AG04449 (cell line): Measurements from ENCODE around the gene ZNF768.

Experiments used
- CTCF ChIA-PET: fragments of 350-600 bp; formaldehyde crosslinking; extraction: SDS; loops from one replicate; lab custom pipeline; 2021; ENCODE audit warnings: antibody characterized with exemption; lab: Yijun Ruan, JAX
- POLR2A ChIA-PET: fragments of 400-600, 350-600 bp; formaldehyde crosslinking; extraction: SDS; loops from one replicate; lab custom pipeline; 2020; ENCODE audit warnings: antibody characterized with exemption, inconsistent platforms; lab: Yijun Ruan, JAX
- DNase-seq: peaks from one replicate; pipeline ENCODE4 v3.0.0-alpha.2; 2010; ENCODE audit warnings: low read depth, low spot score
- H3K4me3 ChIP-seq: 2 replicates; pipeline ENCODE4 v1.5.1; 2011; ENCODE audit warnings: low read depth, mild to moderate bottlenecking, control low read depth, low read length
- TF ChIP-seq, protein P1 (sequence below): IDR thresholded peaks from one replicate; pipeline ENCODE4 v1.5.1; 2011; ENCODE audit warnings: mild to moderate bottlenecking, moderate library complexity, low read length, control low read depth, inconsistent platforms; ENCODE audit not compliant: insufficient read depth; ENCODE audit errors: missing control alignments

ZNF768 gene

DNA sequence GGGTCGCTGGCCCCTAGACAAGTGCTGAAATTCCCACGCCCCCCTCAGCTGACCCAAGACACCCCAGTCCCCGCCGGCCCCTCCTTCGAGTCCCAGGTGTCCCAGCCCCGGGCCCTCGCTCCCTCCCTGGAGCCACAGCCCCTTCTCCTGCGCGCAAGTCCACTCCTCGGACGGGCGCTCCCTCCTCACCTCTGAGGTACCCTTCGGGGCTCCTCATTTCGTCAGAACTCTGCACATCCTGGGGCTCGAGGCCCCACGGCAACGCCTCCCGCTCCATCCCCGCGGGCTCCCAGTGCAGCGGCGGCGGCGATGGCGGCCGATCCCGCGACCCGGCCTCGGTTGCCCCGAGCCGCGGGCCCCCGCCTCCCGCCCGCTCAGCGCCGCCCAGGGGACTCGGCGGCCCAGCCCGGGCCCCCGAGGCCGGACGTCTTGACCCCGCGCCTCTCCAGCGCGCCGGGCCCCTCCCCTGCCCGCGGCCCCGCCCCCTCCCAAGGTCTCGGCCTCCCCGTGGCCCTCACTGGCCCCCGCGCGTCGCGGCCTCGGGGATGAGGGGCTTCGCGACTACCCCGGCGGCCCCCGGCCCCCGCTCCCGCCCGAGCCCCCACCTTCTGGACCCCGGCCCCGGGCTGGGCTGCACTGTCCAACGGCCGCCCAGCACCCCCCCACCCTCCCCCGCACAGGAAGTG lies at the start of gene ZNF768:
ZNF768 (minus strand) TSS at position 430 of the 686 bp plus-strand sequence; CDS start at position 277, 153 bp downstream.
- POLR2A ChIA-PET: interaction anchor here (0.6 to 1.1 kb wide), 6 partner anchors 9 to 537 kb away, joined by 3 to 6 read pairs (median 3); partner anchors contain the start of genes DCTPP1 and SEPHS2
- CTCF ChIA-PET: interaction anchor here (0.6 to 2.3 kb wide), 4 partner anchors 9 to 434 kb away, joined by 3 to 9 read pairs (median 5); partner anchors contain the start of genes TBX6 and ZNF747

DNA sequence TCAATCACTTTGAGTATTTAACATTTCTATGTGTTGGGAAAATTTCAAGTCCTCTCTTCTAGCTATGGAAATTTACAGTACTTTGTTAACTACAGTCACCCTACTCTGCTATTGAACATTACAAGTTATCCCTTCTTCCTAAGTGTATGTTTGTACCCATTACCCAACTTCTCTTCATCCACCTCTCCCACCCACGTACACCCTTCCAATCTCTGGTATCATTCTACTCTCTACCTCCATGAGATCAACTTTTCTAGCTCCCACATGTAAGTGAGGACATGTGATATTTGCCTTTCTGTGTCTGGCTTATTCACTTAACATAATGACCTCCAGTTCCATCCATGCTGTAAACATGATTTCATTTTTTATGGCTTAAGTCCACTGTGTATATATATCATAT lies 48.3 kb upstream of the ZNF768 start:
- TF ChIP-seq, protein P1, sequence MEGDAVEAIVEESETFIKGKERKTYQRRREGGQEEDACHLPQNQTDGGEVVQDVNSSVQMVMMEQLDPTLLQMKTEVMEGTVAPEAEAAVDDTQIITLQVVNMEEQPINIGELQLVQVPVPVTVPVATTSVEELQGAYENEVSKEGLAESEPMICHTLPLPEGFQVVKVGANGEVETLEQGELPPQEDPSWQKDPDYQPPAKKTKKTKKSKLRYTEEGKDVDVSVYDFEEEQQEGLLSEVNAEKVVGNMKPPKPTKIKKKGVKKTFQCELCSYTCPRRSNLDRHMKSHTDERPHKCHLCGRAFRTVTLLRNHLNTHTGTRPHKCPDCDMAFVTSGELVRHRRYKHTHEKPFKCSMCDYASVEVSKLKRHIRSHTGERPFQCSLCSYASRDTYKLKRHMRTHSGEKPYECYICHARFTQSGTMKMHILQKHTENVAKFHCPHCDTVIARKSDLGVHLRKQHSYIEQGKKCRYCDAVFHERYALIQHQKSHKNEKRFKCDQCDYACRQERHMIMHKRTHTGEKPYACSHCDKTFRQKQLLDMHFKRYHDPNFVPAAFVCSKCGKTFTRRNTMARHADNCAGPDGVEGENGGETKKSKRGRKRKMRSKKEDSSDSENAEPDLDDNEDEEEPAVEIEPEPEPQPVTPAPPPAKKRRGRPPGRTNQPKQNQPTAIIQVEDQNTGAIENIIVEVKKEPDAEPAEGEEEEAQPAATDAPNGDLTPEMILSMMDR: no peak
- POLR2A ChIA-PET: no interaction called here

More for the DNA sequence above, at the start of gene ZNF768:
- TF ChIP-seq, protein P1: no peak
- H3K4me3 ChIP-seq: peak within 1 kb of the TSS; percentile 80
- DNase-seq: no peak

DNA sequence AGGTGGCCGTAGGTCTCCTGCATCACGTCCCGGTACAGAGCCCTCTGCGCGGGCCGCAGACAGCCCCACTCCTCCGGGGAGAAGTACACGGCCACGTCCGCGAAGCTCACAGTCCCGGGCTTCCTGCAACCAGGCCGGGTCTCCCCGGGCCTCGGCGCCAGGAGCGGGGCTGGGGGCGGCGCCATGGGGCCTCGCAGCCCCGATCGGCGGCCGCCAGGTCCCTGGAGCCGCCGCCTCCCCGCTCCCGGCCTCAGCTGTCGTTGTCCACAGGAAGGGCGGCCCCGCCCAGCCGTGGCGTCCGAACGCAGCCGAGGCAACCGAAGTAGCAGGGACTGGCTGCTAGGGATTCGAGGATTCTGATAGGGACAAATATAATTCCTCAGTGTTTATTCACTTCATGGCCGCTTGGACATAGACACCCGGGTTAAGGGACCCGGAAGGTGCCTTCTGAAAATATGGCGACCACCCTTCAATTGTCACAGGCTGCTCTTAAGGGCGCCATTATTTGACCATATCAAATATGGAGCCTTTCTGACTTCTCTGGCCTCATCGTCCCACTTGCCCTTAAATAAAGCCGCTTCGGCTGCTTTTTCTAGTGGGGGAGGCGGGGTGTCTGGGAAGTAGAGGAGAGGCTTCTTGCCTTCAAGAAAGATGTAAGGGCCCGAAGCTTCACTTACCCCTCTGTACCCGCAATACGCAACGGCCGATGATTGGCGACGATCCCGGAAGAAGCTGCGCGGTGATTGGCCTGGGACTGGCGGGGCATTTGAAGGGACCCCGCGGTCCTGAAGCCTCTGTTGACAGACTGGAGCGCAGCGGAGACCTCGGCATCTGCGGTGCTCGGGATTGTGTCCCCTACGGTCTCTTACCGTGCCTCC lies 45.3 kb upstream of the ZNF768 start, which contains the start of gene ZNF688:
ZNF688 (minus strand) TSS at position 270 of the 878 bp plus-strand sequence; CDS start at position 185, 85 bp downstream.
- ChIA-PET POLR2A (interaction anchor here (0.6 to 2.4 kb wide), 6 partner anchors 10 to 79 kb away, joined by 3 to 23 read pairs (median 4); partner anchors contain the start of genes PRR14, ZNF747, ZNF764 and ZNF785), CTCF (interaction anchor here (0.8 to 2.4 kb wide), 13 partner anchors 10 to 142 kb away, joined by 3 to 8 read pairs (median 4); partner anchors contain the start of genes DCTPP1, PRR14 and ZNF764)
- TF ChIP-seq, protein P1: no peak
- peak within 1 kb of the TSS; percentile 68 for H3K4me3 ChIP-seq
- DNase-seq: peak; percentile 89

More for the DNA sequence above, 48.3 kb upstream of the ZNF768 start:
- DNase-seq: no peak
- CTCF ChIA-PET: interaction anchor here (0.9 to 1.4 kb wide), 2 partner anchors 13 to 39 kb away, joined by 3 to 4 read pairs; no protein-coding TSS in a partner anchor
- no peak overlapping the region for H3K4me3 ChIP-seq

DNA sequence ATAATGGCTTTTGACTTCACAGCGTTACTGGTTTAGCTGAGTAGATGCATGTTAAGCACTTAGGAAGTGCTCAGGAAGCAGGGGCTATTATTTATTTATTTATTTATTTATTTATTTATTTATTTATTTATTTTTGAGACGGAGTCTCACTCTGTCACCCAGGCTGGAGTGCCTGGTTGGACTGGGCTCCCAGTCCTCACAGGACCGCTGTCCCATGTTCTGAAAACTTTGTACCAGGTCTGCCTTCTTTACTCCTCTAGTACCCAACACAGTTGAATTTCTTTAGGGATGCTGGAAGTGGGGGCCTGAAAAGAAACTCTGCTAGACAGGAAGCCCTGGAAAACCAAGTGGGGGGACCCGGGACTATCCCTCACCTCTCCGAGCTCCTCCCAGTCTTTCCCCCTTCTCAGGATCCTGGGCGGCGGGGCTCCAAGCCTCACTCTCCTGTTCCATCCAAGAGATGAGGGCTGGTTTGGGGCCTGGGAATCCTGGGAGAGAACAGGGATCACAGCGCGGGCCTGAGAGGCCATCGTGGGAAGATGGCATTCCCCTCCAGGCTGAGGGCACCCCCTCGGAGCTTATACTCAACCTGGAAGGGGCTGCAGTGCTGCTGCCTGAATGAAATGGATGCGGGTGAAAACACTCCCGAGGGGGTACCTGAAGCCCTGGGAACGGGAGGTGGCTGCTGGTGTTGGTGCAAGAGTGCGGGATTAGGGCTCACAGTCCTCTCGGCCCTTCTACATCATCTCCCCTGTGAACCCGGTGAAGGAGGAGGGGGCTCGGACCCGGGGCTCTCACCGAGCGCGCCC lies 44.5 kb upstream of the ZNF768 start:
- TF ChIP-seq, protein P1: no peak
- ChIA-PET CTCF (interaction anchor here (0.8 to 2.4 kb wide), 6 partner anchors 12 to 121 kb away, joined by 3 to 8 read pairs (median 5); partner anchors contain the start of genes PRR14 and ZNF764), POLR2A (interaction anchor here (1.7 to 2.4 kb wide), 3 partner anchors 13 to 36 kb away, joined by 4 to 23 read pairs (median 6); partner anchors contain the start of genes ZNF747, ZNF764 and ZNF785)
- H3K4me3 ChIP-seq: peak overlapping the region; percentile 68
- no peak for DNase-seq
